ENCODE results near the gene XPNPEP1. TPM values are rescaled to one million over a fixed set of nuclear protein-coding genes. Genes with fewer than 3 reads are reported as not detected.

Gene XPNPEP1
- total and polyA plus RNA-seq, 12 donors = 17.8 to 103 (median 58.4) TPM

DNA sequence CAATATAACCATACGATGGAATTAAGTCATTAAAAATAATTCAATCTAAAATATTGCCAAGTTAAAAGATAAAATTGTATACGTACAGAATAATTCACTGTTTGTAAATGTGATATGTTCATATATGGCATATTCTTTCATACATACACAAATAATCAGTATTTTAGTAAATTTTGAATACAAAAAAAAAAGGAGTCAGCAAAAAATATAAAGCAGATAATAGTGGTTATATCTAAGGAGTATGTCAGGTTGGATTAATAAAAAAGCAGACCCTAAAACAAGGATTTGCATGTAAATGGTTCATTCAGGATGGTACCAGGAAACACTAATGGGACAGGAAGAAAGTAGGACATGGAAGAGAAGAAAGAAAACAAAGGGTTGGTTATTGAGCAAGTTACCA is 59.5 kb downstream of the XPNPEP1 start:
- intact Hi-C loops (cut with DNase I) = no loop called here
- Histone ChIP-seq H3K27me3 (no peaks in the 10 kb centered on the region), H3K27ac (no peak overlapping the region), H3K36me3 (replicated peaks in 1 of 2) (peaks cover 0 to 29% of the 10 kb centered on the region in 2 donors), H3K9me3 (replicated peaks in 1 of 3) (peaks cover 0 to 6% (median 0%) of the 10 kb centered on the region in 3 donors), H3K4me1 (replicated peaks in 1 of 2) (peaks cover 0 to 13% of the 10 kb centered on the region in 2 donors), H3K4me3 (no peak overlapping the region)
- WGBS, 4 donors = 95 to 98% (median 96%) methylated on average over 2 of the region's 2 CpGs
- DNase-seq = no peak
- TF ChIP-seq, protein P1, sequence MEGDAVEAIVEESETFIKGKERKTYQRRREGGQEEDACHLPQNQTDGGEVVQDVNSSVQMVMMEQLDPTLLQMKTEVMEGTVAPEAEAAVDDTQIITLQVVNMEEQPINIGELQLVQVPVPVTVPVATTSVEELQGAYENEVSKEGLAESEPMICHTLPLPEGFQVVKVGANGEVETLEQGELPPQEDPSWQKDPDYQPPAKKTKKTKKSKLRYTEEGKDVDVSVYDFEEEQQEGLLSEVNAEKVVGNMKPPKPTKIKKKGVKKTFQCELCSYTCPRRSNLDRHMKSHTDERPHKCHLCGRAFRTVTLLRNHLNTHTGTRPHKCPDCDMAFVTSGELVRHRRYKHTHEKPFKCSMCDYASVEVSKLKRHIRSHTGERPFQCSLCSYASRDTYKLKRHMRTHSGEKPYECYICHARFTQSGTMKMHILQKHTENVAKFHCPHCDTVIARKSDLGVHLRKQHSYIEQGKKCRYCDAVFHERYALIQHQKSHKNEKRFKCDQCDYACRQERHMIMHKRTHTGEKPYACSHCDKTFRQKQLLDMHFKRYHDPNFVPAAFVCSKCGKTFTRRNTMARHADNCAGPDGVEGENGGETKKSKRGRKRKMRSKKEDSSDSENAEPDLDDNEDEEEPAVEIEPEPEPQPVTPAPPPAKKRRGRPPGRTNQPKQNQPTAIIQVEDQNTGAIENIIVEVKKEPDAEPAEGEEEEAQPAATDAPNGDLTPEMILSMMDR (IDR thresholded peaks at IDR 0.05) = no peak
- TF ChIP-seq POLR2A (IDR thresholded peaks at IDR 0.05) = no peak

DNA sequence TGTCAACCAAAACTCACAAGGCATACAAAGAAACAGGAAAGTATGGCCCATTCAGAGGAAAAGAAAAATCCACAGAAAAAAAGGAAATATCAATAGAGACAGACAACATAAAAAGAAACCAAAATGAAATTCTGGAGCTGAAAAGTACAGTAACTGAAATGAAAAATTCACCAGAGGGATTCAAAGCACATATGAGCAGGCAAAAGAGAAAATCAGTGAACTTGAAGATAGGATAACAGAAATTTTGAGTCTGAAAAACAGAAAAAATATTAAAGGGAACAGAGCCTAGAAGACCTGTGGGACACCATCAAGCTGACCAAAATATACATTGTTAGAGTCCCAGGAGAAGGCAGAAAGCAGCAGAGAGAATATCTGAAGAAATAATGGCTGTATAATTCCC is 60.6 kb downstream of the XPNPEP1 start:
- TF ChIP-seq POLR2A (IDR thresholded peaks at IDR 0.05) = no peak
- TF ChIP-seq, protein P1 (IDR thresholded peaks at IDR 0.05) = no peak
- H3K9me3 ChIP-seq (replicated peaks in 1 of 3) = peaks cover 0 to 6% (median 0%) of the 10 kb centered on the region in 3 donors
- no peak overlapping the region for H3K27ac ChIP-seq
- H3K36me3 ChIP-seq (replicated peaks in 1 of 2) = peaks cover 0 to 22% of the 10 kb centered on the region in 2 donors
- peaks cover 0 to 13% of the 10 kb centered on the region in 2 donors for H3K4me1 ChIP-seq (replicated peaks in 1 of 2)
- H3K4me3 ChIP-seq = no peak overlapping the region
- H3K27me3 ChIP-seq = no peaks in the 10 kb centered on the region
- intact Hi-C loops (cut with DNase I) = no loop called here
- no peak for DNase-seq

DNA sequence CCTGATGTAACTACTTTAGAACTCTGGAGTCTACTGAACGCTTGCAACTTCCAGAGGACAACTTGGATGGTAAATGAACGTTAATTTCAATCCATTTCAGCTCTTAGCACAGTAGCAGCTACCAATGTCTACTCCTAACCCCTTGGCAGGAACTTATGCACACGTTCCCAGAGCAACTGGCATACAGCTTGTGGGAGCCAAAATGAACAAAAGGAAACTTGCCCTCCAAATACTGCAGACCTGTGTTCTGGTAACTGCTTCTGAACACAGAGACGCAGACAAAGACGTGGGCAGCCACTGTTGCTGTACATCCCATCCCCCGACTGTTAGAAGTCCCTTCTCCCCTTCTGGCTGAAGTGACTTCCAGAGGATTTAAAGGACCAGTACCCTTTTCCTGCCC is 61.3 kb downstream of the XPNPEP1 start:
- no peak for DNase-seq
- 64 to 73% (median 70%) methylated on average over 6 of the region's 6 CpGs for WGBS, 4 donors

DNA sequence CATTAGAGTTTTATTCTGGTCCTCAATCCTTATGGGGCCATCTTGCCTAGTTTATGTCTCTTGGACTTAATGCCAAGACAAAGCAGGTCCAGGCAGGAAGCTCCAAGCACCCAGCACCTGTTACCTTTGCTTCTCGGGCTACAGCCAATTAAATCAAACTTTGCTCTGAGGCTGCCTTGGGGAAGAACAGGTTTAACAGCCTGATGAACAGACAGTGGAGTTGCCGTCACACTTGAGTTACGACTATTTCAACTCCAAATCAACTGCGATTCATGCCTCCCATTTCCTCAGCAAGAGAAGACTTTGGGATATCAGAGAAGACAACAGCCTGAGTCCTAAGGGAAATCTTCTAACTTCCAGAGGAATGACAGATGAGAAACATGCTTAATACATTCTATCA is 62.2 kb downstream of the XPNPEP1 start:
- DNase-seq = no peak
- Histone ChIP-seq H3K4me3 (no peak overlapping the region), H3K36me3 (replicated peaks in 1 of 2) (peaks cover 0 to 14% of the 10 kb centered on the region in 2 donors), H3K9me3 (replicated peaks in 1 of 3) (peaks cover 0 to 6% (median 0%) of the 10 kb centered on the region in 3 donors), H3K27me3 (no peaks in the 10 kb centered on the region), H3K4me1 (replicated peaks in 1 of 2) (no peaks in the 10 kb centered on the region), H3K27ac (no peak overlapping the region)
- TF ChIP-seq, protein P1 (IDR thresholded peaks at IDR 0.05) = no peak
- no peak for TF ChIP-seq POLR2A (IDR thresholded peaks at IDR 0.05)
- intact Hi-C loops (cut with DNase I) = no loop called here
- 89 to 94% (median 92%) methylated on average over 4 of the region's 4 CpGs for WGBS, 4 donors

More for the DNA sequence above, 61.3 kb downstream of the XPNPEP1 start:
- H3K4me3 ChIP-seq = no peak overlapping the region
- peaks cover 0 to 15% of the 10 kb centered on the region in 2 donors for H3K36me3 ChIP-seq (replicated peaks in 1 of 2)
- H3K4me1 ChIP-seq (replicated peaks in 1 of 2) = peaks cover 0 to 8% of the 10 kb centered on the region in 2 donors
- no peak for TF ChIP-seq POLR2A (IDR thresholded peaks at IDR 0.05)
- TF ChIP-seq, protein P1 (IDR thresholded peaks at IDR 0.05) = no peak
- H3K9me3 ChIP-seq (replicated peaks in 1 of 3) = peaks cover 0 to 6% (median 0%) of the 10 kb centered on the region in 3 donors
- intact Hi-C loops (cut with DNase I) = no loop called here
- H3K27me3 ChIP-seq = no peaks in the 10 kb centered on the region
- no peak overlapping the region for H3K27ac ChIP-seq

Measured in adrenal gland (tissue), 12 donors.